Measurements from ENCODE around the gene SLC16A7.
A peak's percentile ranks its signal among the peaks of the same experiment; 100 is the strongest.
"Not testable (repeated sequence)": the region's sequence is repeated elsewhere in the genome, so short reads cannot be mapped to it uniquely, and the experiment has no call there.

SLC16A7 gene

DNA sequence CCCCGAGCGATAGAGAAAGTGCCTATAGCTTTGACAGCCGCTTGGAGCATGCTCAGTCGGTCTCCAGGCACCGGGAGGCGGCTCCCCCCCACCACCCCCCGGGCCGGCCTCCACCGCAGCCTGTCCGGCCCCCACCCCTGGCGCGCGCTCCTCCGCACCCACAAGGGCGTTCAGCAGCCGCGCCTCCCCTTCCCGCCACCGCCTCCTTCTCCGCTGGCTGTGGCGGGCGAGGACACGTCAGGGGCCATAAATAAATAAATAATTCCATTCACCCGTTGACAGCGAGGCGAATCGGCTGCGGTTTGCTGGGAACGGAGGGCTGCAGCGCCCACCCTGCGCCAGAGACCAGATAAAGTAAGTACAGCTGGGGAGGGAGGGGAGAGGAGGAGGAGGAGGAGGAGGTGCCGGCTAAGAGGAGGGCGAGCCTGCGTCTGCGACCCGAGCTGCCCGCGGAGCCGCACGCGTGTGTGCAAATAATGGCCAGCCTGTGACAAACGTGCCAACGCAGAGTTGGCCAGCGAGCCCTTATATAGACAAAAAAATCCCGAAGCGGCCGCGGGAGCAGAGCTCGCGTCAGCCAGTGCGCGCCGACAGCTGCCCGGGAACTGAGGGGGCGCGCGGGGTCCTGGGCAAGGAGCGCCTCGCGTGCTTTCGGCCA is at the start of gene SLC16A7:
Gene SLC16A7 (plus strand): TSS at position 147 of the 658 bp plus-strand sequence. CDS start 108,773 bp downstream, outside the sequence.
- peak; percentile 81 for DNase-seq

DNA sequence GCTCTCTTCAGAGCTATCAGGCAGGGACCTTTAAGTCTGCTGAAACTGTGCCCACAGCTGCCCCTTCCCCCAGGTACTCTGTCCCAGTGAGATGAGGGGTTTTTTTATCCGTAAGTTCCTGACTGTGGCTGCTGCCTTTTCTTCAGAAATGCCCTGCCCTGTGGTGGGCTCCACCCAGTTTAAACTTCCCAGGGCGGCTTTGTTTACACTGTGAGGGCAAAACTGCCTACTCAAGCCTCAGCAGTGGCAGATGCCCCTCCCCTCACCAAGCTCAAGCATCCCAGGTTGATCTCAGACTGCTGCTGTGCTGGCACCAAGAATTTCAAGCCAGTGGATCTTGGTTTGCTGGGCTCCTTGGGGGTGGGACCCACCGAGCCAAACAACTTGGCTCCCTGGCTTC is 46.9 kb upstream of the SLC16A7 start:
- DNase-seq, result no peak

GRCh38 chr12:59559696-59560095 is 36.1 kb upstream of the SLC16A7 start:
- no peak for DNase-seq

DNA sequence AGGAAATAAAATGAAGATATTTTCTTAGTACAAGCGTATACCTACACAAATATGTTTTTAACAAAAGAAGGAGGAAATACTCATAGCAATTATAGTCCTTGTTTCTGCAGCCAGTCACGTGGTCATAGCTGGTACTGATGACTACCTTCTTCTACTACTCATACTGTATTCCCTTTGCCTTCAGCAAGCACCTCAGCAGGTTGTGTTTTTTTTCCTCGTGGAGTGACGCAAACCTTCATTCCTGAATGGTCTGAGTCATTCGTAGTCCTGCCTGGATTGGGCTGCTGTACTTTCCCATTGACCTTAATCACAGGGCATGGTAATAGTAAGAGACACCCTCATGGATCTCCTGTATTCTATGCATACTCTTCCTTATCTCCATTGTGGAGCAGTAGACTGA is 25.7 kb upstream of the SLC16A7 start:
- DNase-seq, result no peak

- no peak for DNase-seq
Measured at GRCh38 chr12:59574406-59574805, 21.4 kb upstream of the SLC16A7 start.

DNA sequence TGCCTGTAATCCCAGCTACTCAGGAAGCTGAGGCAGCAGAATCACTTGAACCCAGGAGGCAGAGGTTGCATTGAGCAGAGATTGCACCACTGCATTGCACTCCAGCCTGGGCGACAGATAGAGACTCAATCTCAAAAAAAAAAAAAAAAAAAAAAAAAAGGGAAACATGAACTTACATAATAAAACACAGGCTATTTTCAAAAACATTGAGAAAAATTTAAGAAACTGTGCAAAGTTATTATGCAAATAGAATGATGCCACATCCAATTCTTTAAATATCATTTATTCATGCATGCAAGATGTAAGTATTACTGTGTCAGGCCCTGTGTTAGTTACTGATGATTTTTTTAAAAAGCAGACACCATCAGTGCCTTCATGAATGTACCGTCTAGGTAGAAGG is 20.0 kb upstream of the SLC16A7 start:
- no peak for DNase-seq

- DNase-seq, result no peak
Measured at GRCh38 chr12:59578254-59578653, 17.6 kb upstream of the SLC16A7 start.

DNA sequence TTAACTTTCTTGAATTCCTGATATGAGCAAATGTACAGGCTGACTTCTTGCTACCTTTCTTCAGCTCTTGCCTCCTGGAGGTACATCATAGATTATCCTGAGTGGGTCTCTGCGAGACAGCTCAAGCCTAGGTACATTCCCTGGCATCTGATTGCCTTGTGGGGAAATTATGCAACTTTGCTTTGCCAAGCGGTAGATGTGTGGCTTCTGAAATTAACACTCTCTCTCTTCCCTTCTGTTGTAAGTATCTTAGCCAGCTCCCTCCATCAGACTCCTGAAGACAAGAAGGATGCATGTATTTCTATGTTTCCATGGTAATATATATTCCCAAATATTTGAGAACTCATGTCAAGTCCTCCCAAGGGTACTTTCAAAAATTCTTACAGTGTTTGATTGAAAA is 16.2 kb upstream of the SLC16A7 start:
- DNase-seq, result no peak

DNA sequence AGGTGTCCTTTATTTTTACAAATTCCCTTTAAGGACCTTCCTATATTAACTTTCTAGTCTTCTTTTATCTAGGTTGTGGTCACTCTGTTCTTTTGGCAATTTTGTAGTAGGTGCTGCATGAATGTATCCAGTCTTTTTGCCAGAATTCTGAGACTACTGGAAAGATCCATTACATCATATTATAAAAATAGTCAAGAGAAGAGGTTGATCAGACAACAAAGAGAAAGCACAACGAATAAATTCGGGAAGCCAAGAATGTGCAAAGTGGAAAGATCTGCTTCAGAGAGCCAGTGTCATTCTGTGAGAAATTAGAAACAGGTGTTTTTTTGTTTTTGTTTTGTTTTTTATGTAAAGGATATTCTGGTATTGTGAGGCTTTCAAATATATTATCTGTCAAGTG is 15.8 kb upstream of the SLC16A7 start:
- DNase-seq, result no peak

GRCh38 chr12:59583003-59583712 is 12.7 kb upstream of the SLC16A7 start:
- DNase-seq, result no peak

DNA sequence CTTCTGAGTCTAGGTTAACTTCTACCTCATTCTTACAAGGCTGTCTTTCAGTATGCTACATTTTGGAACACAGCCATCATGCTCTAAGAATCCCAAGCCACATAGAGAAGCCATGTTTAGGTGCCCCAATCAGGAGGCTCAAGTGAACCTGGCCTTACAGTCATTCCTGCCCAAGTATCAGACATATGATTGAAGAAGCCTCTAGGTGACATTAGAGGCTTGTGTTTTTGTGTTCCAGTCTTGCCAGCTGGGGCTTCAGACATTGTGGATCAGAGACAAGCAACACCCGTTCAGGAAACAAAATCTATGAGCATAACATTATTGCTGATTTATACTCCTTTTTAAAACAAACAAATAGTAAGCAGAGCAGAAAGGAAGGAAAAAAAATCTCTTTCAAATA is 8.1 kb upstream of the SLC16A7 start:
- no peak for DNase-seq

DNA sequence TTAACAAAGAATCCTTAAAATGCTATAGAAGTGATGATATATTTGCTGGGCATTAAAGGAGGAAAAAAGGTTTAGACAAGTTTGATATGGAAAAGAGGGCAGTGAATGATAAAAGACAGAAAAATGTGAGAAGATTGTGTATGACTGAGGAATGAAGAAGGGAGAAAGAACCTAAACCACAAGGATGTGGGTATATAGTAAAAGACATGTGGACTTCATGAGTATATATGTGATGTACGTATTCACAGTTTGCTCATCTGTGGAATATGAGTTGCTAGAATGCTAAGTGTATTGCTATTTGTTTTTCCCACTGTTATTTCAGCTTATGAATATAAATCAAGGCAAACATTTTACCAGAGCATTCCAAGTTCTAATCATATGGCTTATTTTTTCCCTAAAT is 2.1 kb upstream of the SLC16A7 start:
- no peak for DNase-seq

- no peak for DNase-seq
Measured at GRCh38 chr12:59594943-59595500, 807 bp upstream of the SLC16A7 start.

DNA sequence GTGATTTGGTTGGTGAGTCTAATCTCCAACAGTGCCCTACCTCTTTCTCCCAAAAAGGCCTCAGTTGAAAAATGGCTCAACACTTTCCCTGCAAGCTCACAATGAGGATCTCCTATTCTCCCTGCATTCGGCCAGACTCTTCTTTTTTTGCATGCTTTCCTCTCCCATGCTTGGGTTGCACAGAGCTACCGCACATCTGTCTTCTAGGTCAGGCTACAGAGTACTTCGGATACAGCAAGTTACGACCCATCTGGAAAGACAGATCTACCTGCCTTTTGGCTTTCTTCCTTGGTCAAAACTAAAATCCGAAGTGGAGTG is 305 bp upstream of the SLC16A7 start:
- no peak for DNase-seq

DNA sequence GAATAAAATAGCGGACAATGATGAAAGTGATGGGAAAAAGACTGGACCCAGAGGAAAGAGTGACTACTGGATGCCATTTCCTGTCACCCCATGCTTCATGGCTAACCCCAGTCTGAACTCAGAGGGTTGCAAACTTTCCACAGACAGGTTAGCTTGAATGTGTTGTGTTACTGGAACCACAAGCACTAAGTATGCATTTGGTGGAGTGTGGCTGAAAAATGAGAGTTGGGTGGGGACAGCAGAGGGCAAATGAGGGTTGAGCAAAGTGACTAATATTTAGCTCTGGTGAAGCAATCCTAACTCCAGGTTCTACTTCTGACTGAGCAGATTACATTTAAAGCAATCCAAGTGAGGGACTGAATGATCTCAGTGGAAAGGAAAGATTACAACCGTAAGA is 1.6 kb downstream of the SLC16A7 start:
- peak; percentile 39 for DNase-seq

GRCh38 chr12:59600171-59600570 is 4.3 kb downstream of the SLC16A7 start:
- DNase-seq, result no peak

DNA sequence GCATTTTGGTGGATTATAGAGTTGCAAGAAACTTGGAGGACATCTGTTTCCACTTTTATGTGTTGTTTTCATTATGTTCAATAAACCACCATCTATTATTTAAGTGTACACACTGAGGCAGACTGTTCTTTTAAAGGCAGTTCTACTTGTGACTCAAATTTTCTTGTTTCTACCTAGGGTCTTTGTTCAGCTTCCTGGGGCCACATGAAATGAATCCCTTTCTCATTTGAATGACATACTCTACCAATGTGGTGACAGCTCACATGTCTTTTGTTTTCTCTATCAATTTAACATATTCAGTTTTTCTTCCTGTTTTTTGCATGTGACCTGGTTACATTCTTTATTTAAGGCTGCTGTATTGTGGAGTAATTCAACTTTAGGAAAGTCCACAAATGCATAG is 7.9 kb downstream of the SLC16A7 start:
- DNase-seq, result no peak

DNA sequence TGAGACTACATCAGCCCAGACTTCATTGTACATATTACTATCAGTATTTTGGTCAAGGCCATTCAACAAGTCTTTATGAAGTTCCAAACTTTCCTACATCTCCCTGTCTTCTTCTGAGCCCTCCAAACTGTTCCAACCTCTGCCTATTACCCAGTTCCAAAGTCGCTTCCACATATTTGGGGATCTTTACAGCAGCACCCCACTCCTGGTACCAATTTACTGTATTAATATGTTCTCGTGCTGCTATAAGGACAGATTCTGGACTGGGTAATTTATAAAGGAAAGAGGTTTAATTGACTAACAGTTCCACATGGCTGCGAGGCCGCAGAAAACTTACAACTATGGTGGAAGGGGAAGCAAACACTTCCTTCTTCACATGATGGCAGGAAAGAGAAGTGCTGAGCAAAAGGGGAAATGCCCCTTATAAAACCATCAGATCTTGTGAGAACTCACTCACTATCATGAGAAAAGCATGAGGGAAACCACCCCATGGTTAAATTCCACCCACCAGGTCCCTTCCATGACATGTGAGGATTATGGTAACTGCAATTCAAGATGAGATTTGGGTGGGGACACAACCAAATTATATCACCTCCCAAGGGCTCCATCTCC is 17.1 kb downstream of the SLC16A7 start:
- not testable (repeated sequence) for DNase-seq

GRCh38 chr12:59615392-59616165 is 19.8 kb downstream of the SLC16A7 start:
- no peak for DNase-seq

- DNase-seq, result no peak
Measured at GRCh38 chr12:59619461-59620240, 23.8 kb downstream of the SLC16A7 start.

DNA sequence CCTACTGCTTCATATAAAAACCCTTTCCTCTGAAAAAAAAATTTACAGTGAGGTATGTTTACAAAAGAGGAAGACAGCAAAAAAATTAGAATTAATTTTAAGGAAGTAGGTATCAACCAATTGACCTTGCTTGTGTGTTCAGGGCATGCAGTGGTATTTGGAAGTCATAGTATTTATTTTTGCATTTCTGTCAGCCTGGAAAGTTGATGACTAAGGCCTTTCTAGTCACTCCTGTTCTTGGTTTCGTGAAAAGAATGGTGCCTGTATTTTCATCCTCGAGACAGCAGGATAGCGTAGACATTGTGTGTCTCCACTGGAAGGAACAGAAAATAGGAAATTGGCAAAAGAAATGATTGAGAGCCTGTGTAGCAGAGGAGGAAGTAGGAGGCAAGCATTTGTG is 24.5 kb downstream of the SLC16A7 start:
- DNase-seq, result no peak

DNA sequence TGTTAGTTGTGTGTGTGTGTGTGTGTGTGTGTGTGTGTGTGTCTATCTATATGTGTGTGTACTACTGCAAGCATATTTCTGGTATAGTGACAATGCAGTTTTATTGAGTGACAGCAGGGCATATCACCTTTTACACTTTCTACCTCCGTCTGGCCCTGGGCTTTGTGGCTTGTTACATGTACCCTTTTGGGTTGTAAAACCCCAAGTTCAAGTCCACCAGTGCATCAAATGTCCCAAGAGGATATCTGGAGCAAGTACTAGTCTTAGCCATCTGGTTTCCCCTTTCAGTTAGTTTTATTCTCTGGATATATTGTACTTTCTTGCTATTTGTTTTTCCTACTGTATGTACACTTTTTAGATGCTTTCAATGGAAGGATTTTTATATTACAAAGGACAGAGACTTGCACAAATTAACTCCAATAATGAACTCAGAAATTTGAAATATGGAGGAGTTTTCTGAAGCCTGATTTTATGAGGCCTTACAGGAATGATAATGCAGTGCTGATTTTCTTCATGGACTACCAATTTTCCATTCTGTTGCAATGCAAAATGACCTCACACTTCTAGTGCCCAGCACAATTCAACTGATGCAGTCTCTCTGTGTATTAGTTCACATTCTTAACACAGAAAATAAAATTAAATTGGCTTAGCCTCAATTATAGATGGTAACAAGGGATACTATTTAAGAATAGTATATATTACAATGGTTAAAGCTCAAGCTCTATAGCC is 29.1 kb downstream of the SLC16A7 start:
- no peak for DNase-seq

All from activated T-cell treated with anti-CD3 and anti-CD28 coated beads, Interleukin-2, amount 50 U/mL, for 1 hour (primary cell).